Measurements from ENCODE around the gene UST. TPM values are rescaled to one million over a fixed set of nuclear protein-coding genes. Genes with fewer than 3 reads are reported as not detected.

The UST gene
- polyA plus RNA-seq, 4 donors, result 0.81 to 4.0 (median 1.4) TPM; not detected in 1

DNA sequence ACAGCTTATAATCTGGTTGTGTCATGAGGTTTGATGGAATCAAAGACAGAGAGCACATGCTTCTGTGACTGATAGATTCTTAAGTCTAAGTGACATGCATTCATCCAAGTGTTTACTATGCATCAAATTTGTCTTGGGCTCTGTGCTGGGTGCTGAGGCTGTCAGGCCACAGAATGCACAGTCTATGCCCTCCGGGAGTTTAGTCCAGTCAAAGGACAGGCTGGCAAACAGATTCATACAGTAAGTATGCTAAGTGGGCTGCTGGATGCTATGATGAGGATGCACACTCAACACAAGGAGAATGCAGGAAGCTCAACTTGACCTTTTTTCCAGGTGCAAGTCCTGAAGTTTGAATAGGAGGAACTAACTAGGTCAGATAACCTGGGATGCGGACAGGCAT is 146.7 kb downstream of the UST start:
- Histone ChIP-seq H3K27ac (ENCODE audit: low read depth in 1 of 3, low read length in 2 of 3) (no peak overlapping the region), H3K4me3 (ENCODE audit: low read depth in 1 of 3, low read length in 3 of 3) (no peak overlapping the region), H3K4me1 (ENCODE audit: control insufficient read depth in 3 of 3, insufficient read depth in 2 of 3, low read depth in 1 of 3, low read length in 2 of 3) (no peaks in the 10 kb centered on the region), H3K36me3 (ENCODE audit: control insufficient read depth in 3 of 3, insufficient read depth in 2 of 3, low read depth in 1 of 3, low read length in 3 of 3) (no peaks in the 10 kb centered on the region), H3K9me3 (ENCODE audit: control insufficient read depth in 2 of 2, insufficient read depth in 1 of 2, low read depth in 1 of 2, low read length in 1 of 2) (no peaks in the 10 kb centered on the region), H3K27me3 (ENCODE audit: control insufficient read depth in 3 of 3, insufficient read depth in 3 of 3, low read length in 3 of 3) (no peaks in the 10 kb centered on the region)
- FAIRE-seq (no peak), DNase-seq (no peak)
- WGBS, 3 donors, result 68 to 88% (median 73%) methylated on average over 2 of the region's 2 CpGs

DNA sequence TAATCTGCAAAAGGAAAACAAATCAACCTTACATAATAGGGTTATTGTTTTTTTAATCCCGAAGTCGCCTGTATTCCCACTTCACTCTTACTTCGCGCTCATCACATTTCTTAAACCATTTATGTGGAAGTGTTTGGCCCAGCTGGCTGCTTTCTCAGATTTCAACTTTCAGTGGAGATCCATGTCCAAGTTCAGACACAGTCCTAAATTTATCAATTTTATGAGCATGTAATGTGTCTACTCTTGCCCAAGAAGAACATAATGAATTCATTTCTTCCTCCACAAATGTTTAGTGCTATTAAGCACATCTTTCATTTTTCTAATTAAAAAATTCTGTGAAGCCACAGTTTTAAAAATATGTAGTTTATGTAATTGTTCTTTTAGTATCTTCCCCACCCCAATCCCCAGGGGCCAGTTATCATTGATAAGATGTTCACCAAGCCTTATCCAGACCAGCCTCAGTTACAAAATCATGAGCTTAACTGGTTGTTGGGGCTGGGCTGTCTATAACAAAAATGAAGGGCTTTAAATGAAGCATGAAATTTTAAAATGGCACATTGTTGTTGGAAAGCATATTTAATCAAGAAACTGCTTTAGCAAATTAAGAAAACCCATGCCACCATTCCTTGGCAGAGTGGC is 151.7 kb downstream of the UST start:
- no peak overlapping the region for H3K4me3 ChIP-seq (ENCODE audit: low read depth in 1 of 3, low read length in 3 of 3)
- no peak for DNase-seq
- 74 to 95% (median 95%) methylated on average over 4 of the region's 4 CpGs for WGBS, 3 donors
- H3K27me3 ChIP-seq (ENCODE audit: control insufficient read depth in 3 of 3, insufficient read depth in 3 of 3, low read length in 3 of 3), result no peaks in the 10 kb centered on the region
- H3K36me3 ChIP-seq (ENCODE audit: control insufficient read depth in 3 of 3, insufficient read depth in 2 of 3, low read depth in 1 of 3, low read length in 3 of 3), result no peaks in the 10 kb centered on the region
- H3K4me1 ChIP-seq (ENCODE audit: control insufficient read depth in 3 of 3, insufficient read depth in 2 of 3, low read depth in 1 of 3, low read length in 2 of 3), result no peaks in the 10 kb centered on the region
- H3K27ac ChIP-seq (ENCODE audit: low read depth in 1 of 3, low read length in 2 of 3), result no peak overlapping the region
- no peak for FAIRE-seq
- no peaks in the 10 kb centered on the region for H3K9me3 ChIP-seq (ENCODE audit: control insufficient read depth in 2 of 2, insufficient read depth in 1 of 2, low read depth in 1 of 2, low read length in 1 of 2)

DNA sequence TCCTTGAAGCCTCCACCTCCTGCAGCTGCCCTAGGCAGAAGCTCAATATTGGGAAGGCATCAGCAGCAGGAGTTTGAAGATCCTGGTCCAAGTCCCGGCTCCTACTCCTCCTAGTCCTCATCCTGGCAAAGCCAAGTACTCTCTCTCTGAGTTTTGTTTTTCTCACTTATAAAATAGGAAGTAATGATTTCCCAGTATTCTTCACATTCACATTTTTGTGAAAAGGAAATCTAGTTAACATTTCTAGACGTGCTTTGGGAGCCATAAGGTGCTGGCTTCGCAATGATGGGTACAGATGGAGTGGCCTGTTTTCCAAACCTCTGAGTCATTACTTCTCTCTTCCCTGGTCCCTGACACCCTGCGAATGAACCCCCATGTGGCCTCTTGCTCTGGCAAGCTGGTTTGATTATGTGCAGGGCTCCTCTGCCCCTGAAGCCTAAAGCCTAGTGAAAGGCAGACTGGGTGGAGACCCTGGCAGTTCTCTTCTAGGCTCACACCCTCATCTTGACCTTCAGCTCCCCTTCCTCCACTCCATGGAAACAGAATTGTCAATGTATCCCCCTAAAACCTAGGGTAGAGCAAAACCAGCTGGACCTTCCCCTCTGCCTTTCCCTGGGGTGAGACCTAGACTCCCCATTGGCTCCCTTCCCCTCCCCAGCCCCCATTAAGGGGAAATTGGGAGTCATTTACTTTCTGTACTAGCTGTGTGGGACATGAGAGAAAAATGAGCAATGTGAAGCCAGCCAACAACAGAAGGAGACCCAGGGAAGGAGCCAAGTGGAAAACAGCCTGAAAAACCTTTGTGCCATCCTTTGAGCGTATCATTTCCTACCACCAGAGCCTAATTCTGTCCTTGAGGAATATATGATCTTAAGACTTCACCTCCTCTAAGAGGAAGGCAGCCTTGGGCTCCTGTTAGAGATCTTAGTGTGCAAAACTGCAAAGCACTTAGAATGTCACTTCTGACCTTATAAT is 158.4 kb downstream of the UST start:
- no peaks in the 10 kb centered on the region for H3K27me3 ChIP-seq (ENCODE audit: control insufficient read depth in 3 of 3, insufficient read depth in 3 of 3, low read length in 3 of 3)
- no peak for DNase-seq
- no peak overlapping the region for H3K27ac ChIP-seq (ENCODE audit: low read depth in 1 of 3, low read length in 2 of 3)
- H3K4me1 ChIP-seq (ENCODE audit: control insufficient read depth in 3 of 3, insufficient read depth in 2 of 3, low read depth in 1 of 3, low read length in 2 of 3), result no peaks in the 10 kb centered on the region
- no peaks in the 10 kb centered on the region for H3K36me3 ChIP-seq (ENCODE audit: control insufficient read depth in 3 of 3, insufficient read depth in 2 of 3, low read depth in 1 of 3, low read length in 3 of 3)
- 85 to 94% (median 85%) methylated on average over 5 of the region's 5 CpGs for WGBS, 3 donors
- no peak for FAIRE-seq
- H3K4me3 ChIP-seq (ENCODE audit: low read depth in 1 of 3, low read length in 3 of 3), result no peak overlapping the region
- H3K9me3 ChIP-seq (ENCODE audit: control insufficient read depth in 2 of 2, insufficient read depth in 1 of 2, low read depth in 1 of 2, low read length in 1 of 2), result no peaks in the 10 kb centered on the region

DNA sequence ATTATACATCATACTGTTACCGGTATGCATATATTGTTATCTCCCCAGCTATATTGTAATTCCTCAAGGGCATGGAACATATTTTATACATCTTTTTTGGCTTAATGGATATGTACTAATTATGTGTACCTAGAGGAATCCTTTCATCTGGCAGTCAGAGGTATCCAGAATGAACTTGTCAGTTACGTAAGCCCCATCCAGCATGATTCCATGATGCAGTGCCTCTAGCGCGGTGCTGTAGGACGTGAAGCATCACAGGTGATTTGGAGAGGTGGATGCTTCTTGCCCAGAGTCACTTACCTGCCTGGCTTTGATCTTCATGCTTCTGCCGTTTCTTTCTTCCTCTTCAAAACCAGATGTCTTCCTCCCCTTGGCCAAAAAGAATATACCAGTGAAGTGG is 159.1 kb downstream of the UST start:
- no peaks in the 10 kb centered on the region for H3K27me3 ChIP-seq (ENCODE audit: control insufficient read depth in 3 of 3, insufficient read depth in 3 of 3, low read length in 3 of 3)
- FAIRE-seq (no peak), DNase-seq (no peak)
- H3K4me1 ChIP-seq (ENCODE audit: control insufficient read depth in 3 of 3, insufficient read depth in 2 of 3, low read depth in 1 of 3, low read length in 2 of 3), result no peaks in the 10 kb centered on the region
- no peaks in the 10 kb centered on the region for H3K36me3 ChIP-seq (ENCODE audit: control insufficient read depth in 3 of 3, insufficient read depth in 2 of 3, low read depth in 1 of 3, low read length in 3 of 3)
- 92 to 95% (median 93%) methylated on average over 6 of the region's 6 CpGs for WGBS, 3 donors
- no peak overlapping the region for H3K27ac ChIP-seq (ENCODE audit: low read depth in 1 of 3, low read length in 2 of 3)
- H3K9me3 ChIP-seq (ENCODE audit: control insufficient read depth in 2 of 2, insufficient read depth in 1 of 2, low read depth in 1 of 2, low read length in 1 of 2), result no peaks in the 10 kb centered on the region
- no peak overlapping the region for H3K4me3 ChIP-seq (ENCODE audit: low read depth in 1 of 3, low read length in 3 of 3)

DNA sequence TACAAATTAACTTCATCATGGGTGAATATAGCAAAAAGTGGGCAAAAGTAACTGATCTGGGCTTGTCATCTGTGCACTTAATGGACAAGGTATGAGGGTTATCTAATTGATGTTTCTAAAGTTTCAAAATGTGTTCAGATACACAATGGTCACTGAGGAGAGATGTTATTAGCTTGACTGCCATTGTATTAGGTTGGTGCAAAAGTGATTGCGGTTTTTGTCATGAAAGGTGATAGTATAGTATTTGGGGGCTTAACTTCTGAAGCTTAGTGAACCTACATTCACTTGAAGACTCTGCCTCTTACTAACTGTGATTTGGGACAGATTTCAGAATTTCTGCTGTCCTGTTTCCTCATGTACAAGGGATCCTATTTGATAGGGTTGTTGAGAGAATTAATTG is 159.6 kb downstream of the UST start:
- 95 to 100% (median 95%) methylated on average over 1 of the region's 1 CpG for WGBS, 3 donors
- DNase-seq, result no peak
- Histone ChIP-seq H3K27me3 (ENCODE audit: control insufficient read depth in 3 of 3, insufficient read depth in 3 of 3, low read length in 3 of 3) (no peaks in the 10 kb centered on the region), H3K27ac (ENCODE audit: low read depth in 1 of 3, low read length in 2 of 3) (no peak overlapping the region), H3K9me3 (ENCODE audit: control insufficient read depth in 2 of 2, insufficient read depth in 1 of 2, low read depth in 1 of 2, low read length in 1 of 2) (no peaks in the 10 kb centered on the region), H3K4me3 (ENCODE audit: low read depth in 1 of 3, low read length in 3 of 3) (no peak overlapping the region), H3K4me1 (ENCODE audit: control insufficient read depth in 3 of 3, insufficient read depth in 2 of 3, low read depth in 1 of 3, low read length in 2 of 3) (no peaks in the 10 kb centered on the region), H3K36me3 (ENCODE audit: control insufficient read depth in 3 of 3, insufficient read depth in 2 of 3, low read depth in 1 of 3, low read length in 3 of 3) (no peaks in the 10 kb centered on the region)
- FAIRE-seq, result no peak

- FAIRE-seq (no peak), DNase-seq (no peak)
- Histone ChIP-seq H3K4me1 (ENCODE audit: control insufficient read depth in 3 of 3, insufficient read depth in 2 of 3, low read depth in 1 of 3, low read length in 2 of 3) (no peaks in the 10 kb centered on the region), H3K9me3 (ENCODE audit: control insufficient read depth in 2 of 2, insufficient read depth in 1 of 2, low read depth in 1 of 2, low read length in 1 of 2) (no peaks in the 10 kb centered on the region), H3K27ac (ENCODE audit: low read depth in 1 of 3, low read length in 2 of 3) (no peak overlapping the region), H3K27me3 (ENCODE audit: control insufficient read depth in 3 of 3, insufficient read depth in 3 of 3, low read length in 3 of 3) (no peaks in the 10 kb centered on the region), H3K4me3 (ENCODE audit: low read depth in 1 of 3, low read length in 3 of 3) (no peak overlapping the region), H3K36me3 (ENCODE audit: control insufficient read depth in 3 of 3, insufficient read depth in 2 of 3, low read depth in 1 of 3, low read length in 3 of 3) (no peaks in the 10 kb centered on the region)
- WGBS, 3 donors, result 80 to 90% (median 90%) methylated on average over 4 of the region's 4 CpGs
These were observed 160.7 kb downstream of the UST start for GRCh38 chr6:148907573-148907972.

GRCh38 chr6:148912252-148912651 is 165.4 kb downstream of the UST start:
- H3K27me3 ChIP-seq (ENCODE audit: control insufficient read depth in 3 of 3, insufficient read depth in 3 of 3, low read length in 3 of 3), result no peaks in the 10 kb centered on the region
- 30 to 69% (median 44%) methylated on average over 5 of the region's 5 CpGs for WGBS, 3 donors
- no peak for FAIRE-seq
- H3K27ac ChIP-seq (ENCODE audit: low read depth in 1 of 3, low read length in 2 of 3), result no peak overlapping the region
- H3K4me3 ChIP-seq (ENCODE audit: low read depth in 1 of 3, low read length in 3 of 3), result no peak overlapping the region
- H3K36me3 ChIP-seq (ENCODE audit: control insufficient read depth in 3 of 3, insufficient read depth in 2 of 3, low read depth in 1 of 3, low read length in 3 of 3), result no peaks in the 10 kb centered on the region
- peaks cover 0 to 3% of the 10 kb centered on the region in 2 donors for H3K9me3 ChIP-seq (ENCODE audit: control insufficient read depth in 2 of 2, insufficient read depth in 1 of 2, low read depth in 1 of 2, low read length in 1 of 2)
- no peaks in the 10 kb centered on the region for H3K4me1 ChIP-seq (ENCODE audit: control insufficient read depth in 3 of 3, insufficient read depth in 2 of 3, low read depth in 1 of 3, low read length in 2 of 3)
- peak; percentile 1 to 55 for DNase-seq

- no peak for FAIRE-seq
- Histone ChIP-seq H3K27ac (ENCODE audit: low read depth in 1 of 3, low read length in 2 of 3) (no peak overlapping the region), H3K4me1 (ENCODE audit: control insufficient read depth in 3 of 3, insufficient read depth in 2 of 3, low read depth in 1 of 3, low read length in 2 of 3) (no peaks in the 10 kb centered on the region), H3K36me3 (ENCODE audit: control insufficient read depth in 3 of 3, insufficient read depth in 2 of 3, low read depth in 1 of 3, low read length in 3 of 3) (no peaks in the 10 kb centered on the region), H3K4me3 (ENCODE audit: low read depth in 1 of 3, low read length in 3 of 3) (no peak overlapping the region), H3K9me3 (ENCODE audit: control insufficient read depth in 2 of 2, insufficient read depth in 1 of 2, low read depth in 1 of 2, low read length in 1 of 2) (peaks cover 0 to 8% of the 10 kb centered on the region in 2 donors), H3K27me3 (ENCODE audit: control insufficient read depth in 3 of 3, insufficient read depth in 3 of 3, low read length in 3 of 3) (no peaks in the 10 kb centered on the region)
- no peak for DNase-seq
- WGBS, 3 donors, result 51 to 71% (median 59%) methylated on average over 1 of the region's 1 CpG
These were observed 169.0 kb downstream of the UST start for GRCh38 chr6:148915810-148916209.
